HG02798 (cell line): ENCODE results near the gene ASCL1.

Experiments
- ATAC-seq: cut with Tn5 transposase; IDR thresholded peaks from one replicate; pipeline ENCODE4 v1.9.1; 2021; ENCODE audit warnings: mild to moderate bottlenecking; ENCODE audit not compliant: unreplicated experiment, poor library complexity

Gene ASCL1

GRCh38 chr12:102950950-102951619 is 6.4 kb upstream of the ASCL1 start:
- ATAC-seq = no peak

- no peak for ATAC-seq
These were observed 5.6 kb upstream of the ASCL1 start for GRCh38 chr12:102951841-102952240.

- ATAC-seq = no peak
These were observed 4.3 kb upstream of the ASCL1 start for GRCh38 chr12:102953221-102953620.

GRCh38 chr12:102954134-102954533 is 3.3 kb upstream of the ASCL1 start:
- no peak for ATAC-seq

- ATAC-seq = no peak
These were observed 1.3 kb upstream of the ASCL1 start for GRCh38 chr12:102955926-102956737.

- no peak for ATAC-seq
These were observed 641 bp upstream of the ASCL1 start for GRCh38 chr12:102956738-102957327.

DNA sequence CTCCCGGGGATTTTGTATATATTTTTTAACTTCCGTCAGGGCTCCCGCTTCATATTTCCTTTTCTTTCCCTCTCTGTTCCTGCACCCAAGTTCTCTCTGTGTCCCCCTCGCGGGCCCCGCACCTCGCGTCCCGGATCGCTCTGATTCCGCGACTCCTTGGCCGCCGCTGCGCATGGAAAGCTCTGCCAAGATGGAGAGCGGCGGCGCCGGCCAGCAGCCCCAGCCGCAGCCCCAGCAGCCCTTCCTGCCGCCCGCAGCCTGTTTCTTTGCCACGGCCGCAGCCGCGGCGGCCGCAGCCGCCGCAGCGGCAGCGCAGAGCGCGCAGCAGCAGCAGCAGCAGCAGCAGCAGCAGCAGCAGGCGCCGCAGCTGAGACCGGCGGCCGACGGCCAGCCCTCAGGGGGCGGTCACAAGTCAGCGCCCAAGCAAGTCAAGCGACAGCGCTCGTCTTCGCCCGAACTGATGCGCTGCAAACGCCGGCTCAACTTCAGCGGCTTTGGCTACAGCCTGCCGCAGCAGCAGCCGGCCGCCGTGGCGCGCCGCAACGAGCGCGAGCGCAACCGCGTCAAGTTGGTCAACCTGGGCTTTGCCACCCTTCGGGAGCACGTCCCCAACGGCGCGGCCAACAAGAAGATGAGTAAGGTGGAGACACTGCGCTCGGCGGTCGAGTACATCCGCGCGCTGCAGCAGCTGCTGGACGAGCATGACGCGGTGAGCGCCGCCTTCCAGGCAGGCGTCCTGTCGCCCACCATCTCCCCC is 777 bp downstream of the ASCL1 start:
- peak; percentile 72 for ATAC-seq

DNA sequence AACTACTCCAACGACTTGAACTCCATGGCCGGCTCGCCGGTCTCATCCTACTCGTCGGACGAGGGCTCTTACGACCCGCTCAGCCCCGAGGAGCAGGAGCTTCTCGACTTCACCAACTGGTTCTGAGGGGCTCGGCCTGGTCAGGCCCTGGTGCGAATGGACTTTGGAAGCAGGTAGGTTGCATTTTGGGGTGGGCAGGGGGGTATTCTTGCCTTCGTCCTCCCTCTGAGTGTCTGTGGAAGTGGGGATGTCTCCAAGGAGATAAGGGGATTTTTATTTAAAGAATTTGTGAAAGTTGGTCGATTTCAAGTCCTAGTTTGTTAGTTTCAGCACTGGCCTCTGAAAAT is 1.3 kb downstream of the ASCL1 start:
- no peak for ATAC-seq

GRCh38 chr12:102959391-102959790 is 1.9 kb downstream of the ASCL1 start:
- no peak for ATAC-seq

DNA sequence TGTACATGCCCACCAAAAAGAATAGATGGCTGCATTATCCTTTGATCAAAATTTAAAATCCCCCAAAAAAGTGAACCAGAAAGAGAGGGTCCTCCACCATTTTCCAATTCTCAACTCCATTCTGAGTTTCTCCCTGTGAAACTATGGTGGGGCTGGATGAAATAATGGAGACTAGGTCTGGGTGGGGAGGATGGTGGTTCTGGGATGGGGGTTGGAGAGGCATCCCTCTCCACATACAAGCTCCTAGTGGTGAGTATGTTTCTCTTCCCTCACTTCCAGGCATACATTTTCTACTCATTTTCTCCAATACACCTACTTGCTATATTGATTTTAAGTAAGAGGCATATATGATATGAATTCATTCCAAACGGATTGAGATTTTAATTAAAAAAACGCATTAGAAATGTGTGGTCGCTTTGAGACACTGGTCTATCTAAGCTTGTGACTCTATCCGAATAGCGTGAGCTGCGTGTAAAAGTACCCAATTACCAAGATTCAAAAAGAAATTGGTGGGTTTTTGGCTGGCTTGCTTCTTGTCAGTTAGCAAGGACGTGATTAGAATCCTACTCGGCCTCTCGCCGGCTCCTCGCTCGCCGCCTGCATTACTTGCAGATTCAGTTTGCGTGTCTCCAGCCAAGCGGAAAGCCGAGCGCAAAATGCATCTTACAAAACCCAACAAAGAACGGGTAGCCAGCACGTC is 3.4 kb downstream of the ASCL1 start:
- no peak for ATAC-seq

DNA sequence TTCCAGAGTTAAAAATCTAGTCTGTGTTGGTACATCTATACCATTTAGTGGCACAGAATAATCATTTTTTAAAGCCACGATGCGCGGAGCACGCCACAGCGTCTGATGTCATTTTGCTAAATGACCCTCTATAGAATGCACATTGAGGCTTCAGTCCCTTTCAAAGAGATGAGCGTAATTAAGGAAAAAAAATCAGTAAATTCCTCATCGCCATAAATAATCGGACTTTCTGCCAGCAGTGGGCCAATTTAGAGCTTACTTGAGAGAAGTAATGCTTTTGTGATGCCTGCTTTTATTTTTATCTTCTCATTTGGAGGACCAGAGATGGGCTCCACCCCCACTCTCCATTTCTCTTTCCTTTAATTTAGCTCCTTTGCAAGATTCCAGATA is 4.0 kb downstream of the ASCL1 start:
- ATAC-seq = no peak

GRCh38 chr12:102962532-102962931 is 5.1 kb downstream of the ASCL1 start:
- ATAC-seq = no peak

DNA sequence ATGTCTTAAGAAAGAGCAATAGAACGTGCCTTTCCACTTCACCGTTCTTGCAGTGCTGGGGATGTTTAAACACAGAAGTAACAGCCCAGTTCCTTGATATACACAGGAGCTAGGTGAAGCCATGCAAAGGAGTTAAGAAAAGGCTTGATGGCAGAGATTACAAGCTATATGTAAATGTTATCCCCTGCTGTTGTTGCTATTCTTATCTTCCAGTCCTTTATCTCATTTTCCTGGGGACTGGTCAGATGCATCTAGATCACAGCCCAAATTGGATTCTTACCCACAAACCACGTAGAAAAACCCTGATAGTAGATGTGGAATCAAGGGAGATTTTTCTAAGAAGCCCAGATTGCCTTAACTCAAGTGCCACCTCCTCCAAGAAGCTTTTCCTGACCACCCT is 5.5 kb downstream of the ASCL1 start:
- no peak for ATAC-seq

DNA sequence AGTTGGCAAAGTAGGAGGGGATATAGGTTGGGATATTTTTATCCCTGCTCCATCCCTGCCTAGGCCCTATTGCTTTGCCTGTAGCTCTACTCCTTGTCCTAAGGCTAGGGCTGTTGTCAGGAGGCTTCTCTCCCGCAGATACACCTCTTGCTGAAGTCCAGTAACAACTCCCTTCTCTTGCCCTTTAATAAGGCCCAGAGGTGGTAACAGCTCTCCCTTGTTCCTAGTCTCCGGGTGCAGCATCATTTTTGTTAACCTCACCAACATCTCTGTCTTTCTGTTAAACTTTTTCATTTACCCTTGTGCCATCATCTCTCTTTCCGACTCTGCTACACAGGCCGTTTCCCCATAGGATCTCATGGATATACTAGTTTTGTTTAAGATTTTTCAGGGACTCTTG is 6.3 kb downstream of the ASCL1 start:
- ATAC-seq = no peak

DNA sequence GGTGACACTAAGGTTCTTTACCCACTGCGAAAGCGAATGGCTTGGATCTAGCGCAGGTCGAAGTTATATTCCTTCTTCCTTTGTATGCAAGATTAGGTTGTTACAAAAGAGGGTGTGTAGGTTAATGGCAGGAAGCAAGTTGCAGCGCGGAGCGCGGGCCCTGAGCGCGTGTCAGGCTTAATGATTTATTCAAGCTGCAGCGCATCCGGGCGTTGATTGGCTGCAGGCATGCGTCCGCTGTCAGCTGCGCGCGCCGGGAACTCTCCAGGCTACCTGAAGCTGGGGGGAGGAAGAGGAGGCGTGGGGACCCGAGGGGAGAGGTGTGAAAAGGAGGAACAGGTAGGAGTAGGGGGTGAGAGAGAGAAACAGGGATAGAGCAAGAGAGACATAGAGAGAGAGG is 7.4 kb downstream of the ASCL1 start:
- ATAC-seq = peak; percentile 74

GRCh38 chr12:102965281-102966155 is 8.0 kb downstream of the ASCL1 start:
- peak; percentile 41 for ATAC-seq

GRCh38 chr12:102966200-102966863 is 8.9 kb downstream of the ASCL1 start:
- ATAC-seq = no peak

GRCh38 chr12:102970780-102971179 is 13.3 kb downstream of the ASCL1 start:
- no peak for ATAC-seq

- ATAC-seq = no peak
These were observed 13.8 kb downstream of the ASCL1 start for GRCh38 chr12:102971227-102971626.
